LNCaP clone FGC (cell line): ENCODE results near the gene SLC45A1.

Source experiments
- DNase-seq: peaks from one replicate; pipeline ENCODE4 v3.0.0-alpha.2; 2011; ENCODE audit warnings: low read depth
- H3K4me3 ChIP-seq: 2 replicates; pipeline ENCODE4 v1.5.1; 2011; ENCODE audit warnings: mild to moderate bottlenecking, low read depth, low read length, control low read depth
- CTCF ChIP-seq: IDR thresholded peaks from 2 replicates; pipeline ENCODE4 v1.5.1; 2012; ENCODE audit warnings: mild to moderate bottlenecking; ENCODE audit not compliant: control insufficient read depth, insufficient read depth; ENCODE audit errors: extremely low read depth

The SLC45A1 gene

GRCh38 chr1:8333246-8333987 is 15.5 kb downstream of the SLC45A1 start:
- no peak for TF ChIP-seq CTCF
- DNase-seq = no peak
- H3K4me3 ChIP-seq = no peak overlapping the region

GRCh38 chr1:8334106-8334851 is 16.4 kb downstream of the SLC45A1 start:
- no peak overlapping the region for H3K4me3 ChIP-seq
- TF ChIP-seq CTCF = no peak
- no peak for DNase-seq

GRCh38 chr1:8335246-8335645 is 17.3 kb downstream of the SLC45A1 start:
- H3K4me3 ChIP-seq = no peak overlapping the region
- TF ChIP-seq CTCF = no peak
- no peak for DNase-seq

GRCh38 chr1:8337776-8338525 is 20.0 kb downstream of the SLC45A1 start:
- no peak for DNase-seq
- no peak overlapping the region for H3K4me3 ChIP-seq
- no peak for TF ChIP-seq CTCF

GRCh38 chr1:8338526-8339202 is 20.8 kb downstream of the SLC45A1 start:
- DNase-seq = no peak
- TF ChIP-seq CTCF = no peak

GRCh38 chr1:8339203-8339600 is 21.3 kb downstream of the SLC45A1 start:
- TF ChIP-seq CTCF = no peak
- H3K4me3 ChIP-seq = no peak overlapping the region
- no peak for DNase-seq

More at GRCh38 chr1:8338526-8339202, 20.8 kb downstream of the SLC45A1 start:
- no peak overlapping the region for H3K4me3 ChIP-seq
